GM19099 (cell line): ENCODE data around the gene ATP6V0A4.

Experiments used
- POLR2A ChIP-seq: IDR thresholded peaks from 3 replicates; pipeline ENCODE4 v1.6.1; 2011; ENCODE audit warnings: low read depth; ENCODE audit not compliant: insufficient read length; ENCODE audit errors: extremely low read depth

ATP6V0A4 gene

GRCh38 chr7:138662076-138662990 lies 135.7 kb downstream of the ATP6V0A4 start:
- no peak for TF ChIP-seq POLR2A

GRCh38 chr7:138661069-138661635 lies 136.8 kb downstream of the ATP6V0A4 start:
- no peak for TF ChIP-seq POLR2A

GRCh38 chr7:138658889-138659288 lies 139.1 kb downstream of the ATP6V0A4 start:
- no peak for TF ChIP-seq POLR2A

GRCh38 chr7:138657854-138658386 lies 140.1 kb downstream of the ATP6V0A4 start:
- no peak for TF ChIP-seq POLR2A

- TF ChIP-seq POLR2A = no peak
Measured at GRCh38 chr7:138656952-138657351, 141.0 kb downstream of the ATP6V0A4 start.
